NCI-H2196 treated with DMSO at 0.1 percent for 48 hours (cell line): ENCODE results near the gene FOXL3.
"Not testable (repeated sequence)": the region's sequence is repeated elsewhere in the genome, so short reads cannot be mapped to it uniquely, and the experiment has no call there.

Source experiments
- DNase-seq: peaks from one replicate; lab custom pipeline; 2025; ENCODE audit not compliant: unreplicated experiment; lab: John Stamatoyannopoulos, UW

Gene FOXL3

DNA sequence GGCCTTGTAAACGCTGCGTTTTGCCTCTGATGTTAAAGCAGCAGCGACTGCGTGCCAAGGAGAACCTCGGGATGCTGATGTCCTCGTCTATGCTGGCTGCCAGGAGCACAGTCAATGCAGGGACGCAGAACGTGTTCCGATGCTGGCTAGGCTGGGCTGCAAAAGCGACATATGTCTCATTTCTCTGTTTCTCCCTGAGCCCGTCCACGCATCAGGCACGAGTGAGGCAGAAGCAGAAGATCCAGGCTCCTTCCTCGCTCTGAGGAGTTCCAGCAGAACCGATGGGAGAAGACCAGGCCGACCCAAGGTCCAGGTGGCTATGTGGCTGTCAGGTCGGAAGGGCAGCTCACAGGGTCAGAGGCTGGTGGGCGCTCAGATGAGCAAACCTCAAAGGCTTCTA, 3.7 kb upstream of the FOXL3 start:
- DNase-seq, result no peak

DNA sequence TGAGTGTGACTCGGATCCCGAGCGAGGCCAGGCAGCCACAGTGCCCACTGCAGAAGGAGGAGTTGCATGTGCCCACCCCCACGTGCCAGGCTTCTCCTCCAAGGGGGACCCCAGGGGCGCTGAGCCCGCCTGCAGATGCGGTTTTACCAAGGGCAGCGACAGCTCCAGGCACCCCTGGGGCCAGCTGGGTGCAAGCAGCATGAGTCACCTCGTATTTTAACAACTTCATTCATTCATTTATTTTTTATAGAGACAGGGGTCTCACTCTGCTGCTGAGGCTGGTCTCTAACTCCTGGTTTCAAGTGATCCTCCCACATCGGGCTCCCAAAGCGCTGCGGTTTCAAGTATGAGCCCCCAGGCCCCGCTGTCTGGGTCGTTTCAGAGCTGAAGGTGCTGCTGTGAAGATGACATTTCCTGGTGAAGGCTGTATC, 1.3 kb upstream of the FOXL3 start:
- DNase-seq, result no peak

DNA sequence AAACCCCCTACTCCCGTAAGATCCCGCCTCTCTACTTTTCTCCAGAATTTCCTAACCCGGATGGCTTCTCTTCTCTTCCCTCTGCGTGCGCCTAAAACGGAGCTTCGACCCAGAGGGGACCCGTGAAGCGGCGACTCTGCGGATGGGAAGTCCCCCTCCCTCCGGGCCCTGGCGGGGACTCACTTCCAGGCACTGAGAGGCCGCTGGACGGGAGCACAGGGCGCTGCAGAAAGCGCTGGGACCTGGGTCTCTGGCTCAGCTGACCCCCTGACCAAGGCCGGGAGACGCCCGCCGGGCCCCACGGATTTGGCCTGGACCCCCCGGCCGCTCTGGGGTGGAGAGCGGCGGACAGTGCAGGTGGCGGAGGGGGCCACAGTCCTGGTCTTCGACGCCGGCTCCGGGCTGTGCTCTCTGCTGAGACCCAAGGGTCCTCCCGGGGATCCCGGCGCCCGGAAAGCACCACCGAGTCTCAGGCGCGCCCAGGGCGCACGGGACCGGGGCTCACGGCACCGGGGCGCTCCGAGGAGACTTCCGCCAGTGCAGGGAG, 688 bp upstream of the FOXL3 start:
- DNase-seq, result no peak

DNA sequence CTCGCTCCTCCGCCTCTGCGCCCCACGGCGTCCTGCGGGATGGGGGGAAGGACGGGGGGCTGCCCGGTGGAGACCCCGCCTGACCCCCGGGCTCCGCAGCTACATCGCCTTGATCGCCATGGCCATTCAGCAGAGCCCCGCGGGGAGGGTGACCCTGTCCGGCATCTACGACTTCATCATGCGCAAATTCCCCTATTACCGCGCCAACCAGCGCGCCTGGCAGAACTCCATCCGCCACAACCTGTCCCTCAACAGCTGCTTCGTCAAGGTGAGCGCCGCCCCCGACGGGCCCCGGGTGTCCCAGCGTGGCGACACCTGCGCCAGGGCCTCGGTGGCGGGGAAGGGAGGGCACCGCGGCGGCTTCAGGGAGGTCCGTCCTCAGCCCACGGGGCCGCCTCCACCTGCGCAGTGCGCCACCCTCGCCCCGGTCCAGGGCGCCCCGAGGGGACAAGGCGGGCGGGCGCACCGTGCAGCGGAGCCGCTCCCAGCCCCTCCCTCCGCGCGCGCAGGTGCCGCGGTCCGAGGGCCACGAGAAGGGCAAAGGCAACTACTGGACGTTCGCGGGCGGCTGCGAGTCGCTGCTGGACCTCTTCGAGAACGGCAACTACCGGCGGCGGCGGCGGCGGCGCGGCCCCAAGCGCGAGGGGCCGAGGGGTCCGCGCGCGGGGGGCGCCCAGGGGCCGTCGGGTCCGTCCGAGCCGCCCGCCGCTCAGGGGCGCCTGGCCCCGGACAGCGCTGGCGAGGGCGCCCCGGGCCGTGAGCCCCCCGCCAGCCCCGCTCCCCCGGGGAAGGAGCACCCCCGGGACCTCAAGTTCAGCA, 793 bp downstream of the FOXL3 start:
- DNase-seq, result no peak

DNA sequence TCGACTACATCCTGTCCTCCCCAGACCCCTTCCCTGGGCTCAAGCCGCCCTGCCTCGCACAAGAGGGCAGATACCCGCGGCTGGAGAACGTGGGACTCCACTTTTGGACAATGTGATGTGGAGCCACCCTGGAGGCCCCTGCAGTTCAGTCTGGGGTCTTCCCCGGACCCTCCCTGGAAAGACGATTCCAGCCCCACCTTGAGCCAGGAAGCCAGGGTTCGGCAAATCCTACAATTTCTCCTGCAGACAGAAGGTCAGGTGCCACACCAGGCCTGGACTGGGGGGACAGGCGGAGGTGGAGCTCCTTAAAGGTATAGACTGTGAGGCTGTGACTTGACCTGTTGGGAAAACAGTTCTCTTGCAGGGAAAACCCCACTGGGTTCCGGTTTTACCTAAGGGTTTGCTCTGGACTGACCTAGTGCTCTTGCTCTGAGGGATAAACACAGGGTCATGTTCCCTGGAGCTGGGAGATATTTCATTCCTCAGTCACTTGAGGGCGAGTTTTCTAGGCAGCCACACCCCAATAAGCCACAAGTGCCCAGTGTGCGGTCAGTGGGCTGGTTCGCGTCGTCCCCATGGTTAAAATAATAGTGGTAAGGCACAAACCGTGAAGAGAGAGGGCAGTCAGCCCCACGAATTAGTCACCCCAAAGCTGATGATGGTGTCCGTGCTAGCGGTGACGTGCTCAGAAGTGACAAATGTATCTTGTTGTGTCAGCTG, 1.6 kb downstream of the FOXL3 start:
- DNase-seq, result no peak

DNA sequence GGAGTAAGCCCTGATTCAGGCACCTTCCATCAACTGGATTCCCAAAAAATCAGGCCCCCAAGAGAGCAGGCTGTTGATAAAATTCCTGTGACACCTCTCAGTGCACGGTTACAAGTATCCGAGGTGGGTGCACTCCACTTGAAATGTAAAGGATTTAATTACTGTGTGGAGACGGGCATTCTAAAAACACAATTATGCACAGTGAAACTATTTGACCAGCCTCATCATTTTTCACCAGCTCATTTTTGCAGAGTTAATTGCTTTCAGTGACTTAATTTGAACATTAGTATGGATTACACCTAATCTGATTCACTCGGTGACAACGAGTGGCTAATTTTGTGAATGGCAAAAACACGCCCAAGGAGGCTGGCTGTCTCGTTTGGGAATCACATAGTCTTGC, 2.3 kb downstream of the FOXL3 start:
- no peak for DNase-seq

DNA sequence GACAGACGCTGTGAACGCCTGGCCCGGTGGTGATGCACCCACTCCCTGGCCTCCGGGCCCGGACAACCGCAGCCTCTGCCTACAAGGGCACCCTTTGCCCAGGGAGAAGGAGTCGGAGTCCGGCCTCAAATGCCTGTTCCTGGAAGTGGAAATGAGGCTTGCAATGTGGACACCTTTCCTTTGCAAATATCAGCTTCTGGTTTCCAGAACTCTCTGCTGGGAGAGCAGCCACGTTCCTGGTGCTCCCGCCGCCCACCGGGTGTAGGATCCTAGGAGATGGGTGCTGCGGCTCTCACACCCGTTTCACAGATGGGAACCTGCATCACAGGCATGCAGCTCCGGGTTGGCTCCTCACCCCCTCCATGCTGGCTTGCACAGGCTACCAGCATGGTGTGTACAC, 2.9 kb downstream of the FOXL3 start:
- no peak for DNase-seq

DNA sequence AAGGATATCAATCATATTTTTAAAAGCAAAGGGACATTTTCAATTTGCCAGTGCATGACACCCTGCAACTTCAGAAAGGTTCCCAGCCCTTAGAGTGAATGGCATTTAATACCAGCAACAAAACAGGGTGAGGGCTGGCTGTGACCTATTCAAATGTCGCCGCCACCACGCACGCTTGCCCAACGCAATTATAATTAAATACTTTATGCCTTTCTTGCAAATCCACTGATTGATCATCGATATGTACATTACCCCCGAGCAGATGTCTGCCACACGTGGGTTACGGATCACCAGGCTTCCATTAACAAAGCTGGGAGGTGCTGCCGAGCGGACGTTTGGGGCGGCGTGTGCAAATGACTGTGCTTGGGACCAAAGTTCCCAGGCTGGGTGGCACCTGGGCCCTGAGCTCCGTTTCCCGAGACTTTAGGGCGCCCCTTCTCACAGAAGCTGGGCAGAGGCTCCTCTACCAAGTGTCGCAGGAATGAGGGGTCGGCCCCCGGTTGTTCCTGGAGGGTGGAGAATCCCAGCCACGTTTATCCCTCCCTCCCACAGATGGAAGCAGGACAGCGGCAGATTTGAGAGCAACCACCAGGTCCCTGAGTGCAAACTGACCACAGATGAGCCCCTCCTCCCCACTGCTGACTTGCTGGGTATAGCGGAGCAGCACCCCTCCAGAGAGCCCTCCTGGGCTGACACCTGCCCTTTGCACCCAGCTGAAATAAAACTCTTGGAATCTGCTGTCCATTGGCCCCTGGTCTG, 3.9 kb downstream of the FOXL3 start:
- DNase-seq, result no peak

DNA sequence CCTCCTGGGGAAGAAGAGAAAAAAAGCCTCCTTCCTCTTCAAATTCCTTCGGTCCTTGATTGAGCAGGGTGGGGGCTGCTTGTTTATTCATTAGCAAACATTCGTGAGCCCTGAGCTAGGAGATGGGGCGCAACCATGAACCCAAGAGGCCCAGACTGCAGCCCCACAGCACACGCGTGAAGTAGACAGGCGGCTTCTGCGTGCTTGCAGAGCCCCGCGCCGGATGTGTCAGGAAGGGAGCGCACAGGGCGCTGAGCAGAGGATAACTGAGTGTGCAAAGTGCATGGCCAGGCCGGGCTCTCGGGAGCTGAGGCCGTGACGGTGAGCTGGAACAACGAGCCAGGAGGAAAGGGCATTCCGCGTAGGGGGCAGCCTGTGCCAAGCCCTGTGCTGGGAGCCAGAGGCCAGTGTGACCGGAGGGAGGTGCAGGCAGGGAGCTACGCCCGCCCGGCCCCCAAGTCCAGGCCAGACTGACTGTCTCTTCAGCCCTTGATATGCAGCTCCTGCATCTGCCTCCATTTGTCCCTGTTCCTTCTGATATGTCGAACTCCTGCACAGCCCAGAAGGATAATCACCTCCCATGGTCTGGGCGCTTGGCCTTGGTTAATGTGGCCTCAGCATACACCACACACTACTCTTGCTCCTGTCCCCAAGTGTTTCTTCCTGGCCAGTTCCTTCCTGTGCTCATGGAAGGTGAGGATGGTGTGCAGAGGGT, 4.6 kb downstream of the FOXL3 start:
- DNase-seq, result no peak

DNA sequence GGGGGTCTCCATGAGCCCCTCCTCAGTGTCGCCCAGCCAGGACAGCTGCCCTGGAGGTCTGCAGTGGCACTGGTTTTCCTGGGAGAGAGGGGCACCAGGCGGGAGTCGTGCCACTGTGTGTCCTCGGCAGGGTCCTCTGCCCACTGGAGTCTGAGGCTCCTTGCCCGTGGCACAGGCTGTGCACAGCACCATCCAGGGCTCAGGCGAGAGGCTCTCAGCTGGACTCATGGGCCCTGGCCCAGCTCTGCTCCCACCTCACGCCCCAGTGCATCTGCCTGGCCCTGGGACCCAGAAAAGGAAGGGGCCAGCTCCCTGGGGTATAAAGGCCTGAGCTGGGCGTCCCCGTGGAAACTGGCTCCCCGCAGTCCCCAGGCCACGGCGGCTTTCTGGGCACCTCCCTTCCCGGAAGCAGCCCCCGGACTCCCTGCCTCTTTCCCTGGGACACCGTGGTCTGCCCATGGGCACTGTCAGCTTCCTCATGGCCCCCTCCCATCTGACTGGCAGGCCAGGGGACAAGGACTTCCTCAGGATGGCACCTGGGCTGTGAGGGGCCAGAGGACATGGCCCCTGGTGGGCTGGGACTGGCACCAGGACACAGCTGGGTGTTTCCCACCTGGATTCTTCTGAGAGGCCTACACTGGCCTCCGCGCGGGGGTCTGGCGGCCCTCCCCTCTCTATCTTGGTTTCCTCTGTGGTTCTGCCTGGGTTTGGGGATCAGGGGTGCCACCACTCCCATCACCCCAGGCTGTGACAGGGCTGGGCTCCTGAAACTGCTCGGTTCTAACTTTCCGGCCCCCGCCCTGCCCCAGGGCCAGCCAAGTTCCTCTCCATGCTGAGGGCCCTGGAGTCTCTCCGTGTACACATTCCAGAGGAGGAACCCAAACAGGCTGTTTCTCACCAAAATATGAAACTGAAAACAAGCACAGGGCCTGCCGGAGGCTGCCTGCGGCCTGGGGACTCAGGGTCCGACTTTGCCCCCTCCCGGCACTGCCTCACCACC, 5.5 kb downstream of the FOXL3 start:
- DNase-seq, result no peak

DNA sequence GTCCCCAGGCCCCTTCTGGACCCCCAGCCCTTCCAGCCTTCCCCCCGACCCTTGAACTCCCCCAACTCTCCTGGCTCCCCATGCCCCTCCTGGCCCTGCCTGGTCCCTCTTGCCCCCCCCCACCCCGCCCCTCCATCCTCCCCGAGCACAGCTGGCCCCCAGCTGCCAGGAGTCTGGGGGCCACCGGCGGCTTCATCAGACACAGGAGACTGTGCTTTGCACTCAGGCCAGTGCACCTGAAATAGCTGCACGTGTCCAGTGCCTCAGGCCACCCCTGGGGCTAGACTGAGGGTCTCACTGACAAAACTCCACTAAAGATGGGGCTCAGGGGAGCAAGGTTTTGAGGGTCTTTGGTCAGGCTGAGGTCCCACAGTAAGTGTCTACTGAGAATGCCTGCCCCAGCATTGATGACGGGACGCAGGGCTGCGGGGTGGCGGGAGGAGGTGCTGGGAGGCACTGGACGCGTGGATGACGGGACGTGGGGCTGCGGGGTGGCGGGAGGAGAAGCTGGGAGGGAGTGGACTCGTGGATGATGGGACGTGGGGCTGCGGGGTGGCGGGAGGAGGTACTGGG, 6.5 kb downstream of the FOXL3 start:
- DNase-seq, result no peak

DNA sequence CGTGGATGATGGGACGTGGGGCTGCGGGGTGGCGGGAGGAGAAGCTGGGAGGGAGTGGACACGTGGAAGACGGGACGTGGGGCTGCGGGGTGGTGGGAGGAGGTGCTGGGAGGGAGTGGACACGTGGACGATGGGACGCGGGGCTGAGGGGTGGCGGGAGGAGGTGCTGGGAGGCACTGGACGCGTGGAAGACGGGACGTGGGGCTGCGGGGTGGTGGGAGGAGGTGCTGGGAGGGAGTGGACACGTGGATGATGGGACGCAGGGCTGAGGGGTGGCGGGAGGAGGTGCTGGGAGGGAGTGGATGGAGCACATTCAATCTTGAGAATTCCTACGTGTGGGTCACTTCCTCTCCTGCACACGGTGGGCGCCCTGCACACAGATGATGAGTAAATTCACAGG, 7.2 kb downstream of the FOXL3 start:
- not testable (repeated sequence) for DNase-seq

DNA sequence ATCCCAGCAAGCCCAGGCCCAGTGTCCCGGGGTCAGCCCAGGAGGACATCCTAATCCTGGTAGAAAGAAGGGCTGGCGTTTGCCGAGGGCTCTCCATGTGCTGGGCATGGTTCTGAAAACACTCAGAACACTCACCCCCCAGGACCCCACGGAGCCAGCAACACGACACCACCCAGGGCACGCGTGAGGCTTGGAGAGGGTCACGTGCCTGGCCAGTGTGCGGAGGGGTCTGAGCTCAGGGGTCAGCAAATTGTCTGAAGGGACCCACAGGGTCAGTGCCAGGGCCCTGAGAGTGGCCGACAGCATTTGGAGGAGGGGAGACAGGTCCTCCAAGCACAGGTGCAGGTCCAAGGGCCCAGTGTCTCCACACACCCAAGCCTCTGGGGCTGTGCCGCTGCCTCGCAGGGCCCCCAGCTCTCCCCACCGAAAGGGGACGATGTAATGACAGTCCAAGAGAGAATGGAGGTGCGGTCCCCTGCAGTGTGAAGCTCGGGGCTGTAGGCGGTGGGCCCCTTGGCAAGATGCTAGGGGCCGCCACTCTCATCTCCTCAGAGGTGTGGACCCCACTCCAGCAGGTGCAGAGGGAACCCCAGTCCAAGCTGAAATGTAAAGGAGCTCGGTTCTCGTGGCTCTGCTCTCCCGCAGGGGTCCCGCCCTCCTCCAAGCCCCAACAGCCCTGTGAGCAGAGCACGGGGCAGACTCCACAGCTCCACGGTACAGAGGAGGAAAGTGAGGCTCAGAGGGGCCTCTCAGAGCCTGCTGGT, 7.8 kb downstream of the FOXL3 start:
- no peak for DNase-seq

DNA sequence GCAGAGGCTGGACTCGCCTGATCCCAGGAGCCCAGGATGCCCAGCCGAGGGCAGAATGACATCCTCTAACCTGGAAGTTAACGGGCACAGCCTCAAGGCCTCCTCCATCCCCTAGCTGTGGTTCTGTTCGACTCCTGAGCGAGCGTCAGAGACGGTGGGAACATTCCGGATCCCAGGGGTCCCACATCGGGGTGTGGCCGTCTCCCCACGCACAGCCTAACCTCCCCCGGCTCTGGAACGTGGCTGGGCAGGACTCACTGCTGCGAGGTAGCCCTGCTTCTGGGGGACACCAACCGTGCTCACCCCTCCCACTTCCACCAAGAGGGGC, 8.4 kb downstream of the FOXL3 start:
- DNase-seq, result no peak

DNA sequence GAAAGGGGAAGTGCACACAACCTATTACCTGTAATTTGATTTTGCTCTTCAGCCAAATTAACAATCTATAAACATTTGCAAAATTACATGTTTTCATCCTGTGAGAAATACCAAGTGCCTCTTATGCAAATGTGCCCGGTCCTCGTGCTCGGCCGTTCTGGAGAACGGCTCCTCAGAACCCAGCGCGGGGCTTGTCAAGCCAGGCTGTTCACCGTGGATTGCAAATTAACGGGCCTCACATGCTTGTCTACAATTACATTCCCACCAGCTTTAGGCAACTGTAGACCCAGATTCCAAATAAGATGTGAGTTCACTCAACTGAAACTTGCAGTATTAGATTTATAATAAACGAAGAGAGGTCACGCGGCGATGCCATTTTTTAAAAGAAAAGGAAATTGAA, 8.8 kb downstream of the FOXL3 start:
- DNase-seq, result no peak

DNA sequence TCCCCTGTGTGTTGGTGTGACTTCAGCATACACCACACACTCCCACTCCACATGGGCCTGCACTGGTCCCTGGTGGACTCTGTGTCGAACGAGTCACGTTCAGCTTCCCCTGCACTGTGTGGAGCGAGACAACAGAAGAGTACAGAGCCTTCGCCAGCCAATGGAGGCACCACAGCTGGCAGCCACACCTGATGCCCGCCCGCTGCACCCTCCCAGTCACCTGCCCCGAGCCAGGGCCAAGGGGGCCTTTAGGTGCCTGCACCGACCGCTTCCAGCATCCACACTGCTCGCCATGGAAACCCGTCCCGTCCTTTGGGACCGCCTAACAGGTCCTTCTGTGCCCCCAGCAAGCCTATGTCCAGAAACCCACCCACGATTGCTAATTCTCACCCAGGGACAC, 9.2 kb downstream of the FOXL3 start:
- DNase-seq, result no peak

DNA sequence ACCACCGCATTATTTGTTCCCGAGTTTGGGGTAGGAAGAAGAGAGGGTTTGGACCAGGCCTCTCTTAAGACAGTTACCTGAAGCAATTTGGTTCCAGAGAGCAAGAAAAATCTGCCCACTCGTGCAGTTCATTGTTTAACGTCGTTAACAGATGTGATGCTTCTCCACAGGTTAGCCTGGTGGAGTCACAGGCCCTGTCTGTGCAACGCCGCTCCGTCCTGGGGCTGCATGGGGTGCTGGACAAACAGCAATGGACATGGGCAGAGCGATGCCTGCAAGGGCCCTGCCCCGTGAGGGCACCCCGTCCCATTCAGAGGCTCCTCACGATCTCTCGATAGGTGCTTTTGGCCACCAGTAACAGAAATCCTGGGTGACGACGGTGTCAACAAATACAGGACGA, 9.7 kb downstream of the FOXL3 start:
- DNase-seq, result no peak

DNA sequence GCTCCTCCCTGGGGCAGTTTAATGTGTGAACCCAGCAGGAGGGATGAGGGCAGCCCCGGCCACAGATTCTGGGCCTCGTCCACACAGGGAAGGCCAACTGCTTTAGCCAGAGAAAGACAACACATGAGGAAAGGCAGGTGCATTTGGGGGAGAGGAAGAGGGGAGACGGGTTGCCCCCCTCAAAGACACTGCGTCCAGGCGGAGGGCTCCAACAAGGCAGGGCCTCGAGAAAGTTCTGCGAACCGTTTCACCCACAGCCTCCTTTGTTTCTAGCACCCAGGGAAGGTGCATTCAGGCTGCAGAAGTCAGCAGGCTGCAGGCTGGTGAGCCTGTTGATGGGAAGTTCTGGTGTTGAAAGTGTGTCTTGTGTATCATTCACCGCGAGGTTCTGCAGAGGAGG, 10.1 kb downstream of the FOXL3 start:
- no peak for DNase-seq
